Amygdala (tissue), 56 donors: ENCODE measurements around the gene TCERG1L.
"Not testable (repeated sequence)": the region's sequence is repeated elsewhere in the genome, so short reads cannot be mapped to it uniquely, and the experiment has no call there.

Experiments
- DNase-seq, 56 donors: peaks; one replicate each; lab custom pipeline; 2025; lab: John Stamatoyannopoulos, UW

TCERG1L gene

DNA sequence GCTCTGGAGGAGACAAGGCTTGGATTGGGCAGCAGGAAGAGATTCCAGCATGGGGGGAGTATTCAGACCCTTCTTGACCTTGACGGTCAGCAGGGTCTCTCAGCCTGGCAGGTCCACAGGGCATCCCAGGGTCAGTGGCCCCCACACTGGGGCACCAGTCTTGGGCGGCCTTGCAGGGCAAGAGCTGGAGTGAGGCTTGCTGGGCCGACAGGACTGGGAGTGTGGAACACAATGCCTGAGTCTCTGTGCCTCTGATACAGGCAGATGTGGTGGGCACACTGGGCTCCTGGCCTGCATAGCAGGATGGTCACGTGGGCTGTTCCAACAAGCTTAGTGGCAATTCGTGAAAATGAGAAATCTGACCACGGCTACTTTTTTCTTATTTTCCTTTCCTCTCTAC, 229.7 kb downstream of the TCERG1L start:
- no peak for DNase-seq

DNA sequence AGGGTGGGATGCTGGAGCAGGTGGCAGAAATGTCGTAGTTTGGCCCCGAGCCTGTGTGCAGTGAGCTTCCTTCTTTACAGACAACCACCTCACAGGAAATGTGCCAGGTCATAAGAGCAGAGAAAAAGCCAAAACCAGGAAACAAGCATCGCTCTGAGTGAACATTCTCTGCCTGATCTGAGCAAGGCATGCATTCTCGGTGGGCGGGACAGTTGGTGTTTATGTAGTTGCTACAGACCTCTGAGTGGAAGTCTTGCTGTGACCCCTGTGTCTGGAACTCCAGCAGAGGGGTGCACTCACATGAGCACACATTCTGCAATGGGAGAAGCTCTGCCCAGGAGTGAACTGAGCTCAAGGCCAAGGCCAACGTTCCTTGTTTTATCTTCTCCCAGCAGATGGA, 230.1 kb downstream of the TCERG1L start:
- DNase-seq = no peak

DNA sequence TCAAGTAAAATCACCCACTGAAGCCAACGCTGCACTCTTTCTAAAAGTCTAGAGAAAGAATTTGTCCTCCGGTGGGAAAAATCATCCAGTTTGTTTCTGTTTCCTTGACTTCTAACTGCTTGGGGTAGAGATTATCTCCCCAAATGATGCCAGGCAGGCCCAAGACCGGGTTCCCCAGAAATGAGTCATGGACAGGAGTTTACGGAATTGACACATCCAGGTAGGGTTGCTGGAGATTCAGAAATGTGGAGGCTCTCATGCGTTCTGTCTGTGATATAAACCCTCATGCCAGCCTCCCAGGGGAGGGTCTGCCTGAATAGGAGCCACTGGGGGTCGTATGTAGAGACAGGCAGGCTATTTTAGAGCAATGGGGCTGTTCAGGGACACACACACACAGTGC, 230.9 kb downstream of the TCERG1L start:
- no peak for DNase-seq

DNA sequence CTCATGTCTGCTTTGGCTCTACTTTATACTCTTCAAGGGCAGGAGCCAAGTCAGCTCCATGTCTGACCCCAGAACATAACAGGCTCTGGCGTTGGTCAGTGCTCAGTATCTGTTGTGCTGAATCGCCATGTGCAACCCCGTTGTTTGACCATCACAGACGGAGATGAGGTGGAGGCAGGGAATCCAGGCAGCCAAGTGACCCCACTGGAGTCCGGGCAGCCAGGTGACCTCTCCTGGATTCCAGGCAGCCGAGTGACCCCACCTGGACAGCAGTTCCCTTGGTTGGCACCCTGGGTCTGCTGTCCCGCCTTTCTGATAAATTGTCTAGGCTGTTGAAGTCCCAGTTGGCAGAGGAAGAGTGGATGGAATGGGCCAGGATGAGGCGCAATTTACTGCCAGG, 232.2 kb downstream of the TCERG1L start:
- no peak for DNase-seq

DNA sequence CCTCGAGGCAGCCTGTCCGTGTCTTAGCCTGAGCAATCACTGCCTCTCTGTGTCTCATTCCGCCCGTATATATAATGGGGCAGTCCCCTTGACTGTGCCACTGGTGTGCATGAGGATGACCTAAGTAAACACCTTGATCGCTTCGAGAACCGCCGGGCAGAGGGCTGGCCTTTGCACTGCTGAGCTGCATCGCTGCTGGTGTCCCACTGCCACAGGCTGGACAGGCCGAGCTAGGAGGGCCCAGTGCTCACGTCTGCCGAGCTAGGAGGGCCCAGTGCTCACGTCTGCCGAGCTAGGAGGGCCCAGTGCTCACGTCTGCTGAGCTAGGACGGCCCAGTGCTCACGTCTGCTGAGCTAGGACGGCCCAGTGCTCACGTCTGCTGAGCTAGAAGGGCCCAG, 232.6 kb downstream of the TCERG1L start:
- DNase-seq = not testable (repeated sequence)

DNA sequence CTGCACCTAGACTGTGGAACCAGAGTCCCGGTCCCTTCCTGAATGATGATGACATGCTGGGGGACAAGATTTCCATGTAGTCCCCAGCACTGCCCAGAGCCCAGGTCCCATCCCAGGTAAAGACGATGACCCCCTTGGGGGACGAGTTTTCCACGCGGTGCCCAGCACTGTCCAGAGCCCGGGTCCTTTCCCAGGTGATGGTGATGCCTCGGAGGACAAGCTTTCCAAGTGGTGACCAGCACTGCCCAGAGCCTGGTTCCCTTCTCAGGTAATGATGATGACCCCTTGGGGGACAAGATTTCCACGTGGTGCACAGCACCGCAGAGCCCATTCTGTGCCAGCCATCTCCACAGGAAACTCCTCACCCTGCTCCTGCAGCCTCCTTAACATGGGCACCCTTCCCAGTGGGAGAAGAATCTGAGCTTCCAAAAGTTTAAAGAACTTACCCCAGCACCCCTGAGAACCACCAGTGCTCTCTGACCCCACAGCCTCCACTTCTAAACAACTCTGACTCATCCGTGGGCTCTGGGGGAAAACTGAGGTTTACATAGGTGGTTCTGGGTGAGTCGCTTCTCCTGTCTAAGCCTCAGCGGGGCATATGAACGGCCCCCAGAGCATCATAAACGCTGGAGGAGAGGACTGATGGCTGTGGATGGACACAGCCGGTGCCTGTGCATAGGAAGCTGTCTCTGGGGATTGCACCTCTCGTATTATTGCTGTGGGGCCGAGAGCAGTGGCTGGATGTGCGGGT, 233.2 kb downstream of the TCERG1L start:
- DNase-seq = no peak

DNA sequence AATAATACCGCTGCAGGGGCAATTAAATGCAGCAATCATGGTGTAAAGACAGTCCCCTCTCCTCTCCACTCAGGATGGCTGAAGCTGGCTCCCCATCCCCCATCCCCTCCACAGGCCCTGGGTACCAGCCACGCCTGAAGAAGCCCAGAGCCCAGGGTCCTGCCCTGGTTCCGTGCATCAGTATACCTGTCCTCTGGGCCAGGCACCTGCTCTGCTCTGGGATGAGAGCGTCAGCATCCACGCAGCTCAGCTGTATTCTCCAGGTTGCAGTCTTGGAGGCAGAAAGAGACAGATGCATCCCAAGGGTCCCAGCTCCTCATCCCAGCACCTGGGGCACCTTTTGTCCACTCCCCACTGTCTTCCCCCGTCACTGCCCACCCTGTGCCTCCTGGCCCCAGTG, 233.8 kb downstream of the TCERG1L start:
- DNase-seq = no peak

DNA sequence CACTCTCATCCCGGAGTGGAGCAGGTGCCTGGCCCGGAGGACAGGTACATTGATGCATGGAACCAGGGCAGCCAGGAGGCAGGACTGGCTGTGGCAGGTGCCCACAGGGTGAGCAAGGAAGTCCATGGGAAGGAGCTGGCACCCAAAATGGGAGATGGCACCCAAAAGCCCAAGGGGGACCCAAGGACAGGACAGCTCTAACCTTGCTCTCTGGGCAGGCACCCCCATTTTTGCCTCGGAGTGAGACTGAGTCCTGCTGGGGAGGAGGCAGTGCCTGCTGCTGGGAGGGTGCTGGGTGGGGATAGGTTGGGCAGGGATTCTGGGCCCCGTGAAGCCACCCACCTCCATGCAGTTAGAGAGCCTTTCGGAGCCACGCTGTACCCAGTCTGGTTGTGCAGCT, 234.5 kb downstream of the TCERG1L start:
- DNase-seq = no peak

DNA sequence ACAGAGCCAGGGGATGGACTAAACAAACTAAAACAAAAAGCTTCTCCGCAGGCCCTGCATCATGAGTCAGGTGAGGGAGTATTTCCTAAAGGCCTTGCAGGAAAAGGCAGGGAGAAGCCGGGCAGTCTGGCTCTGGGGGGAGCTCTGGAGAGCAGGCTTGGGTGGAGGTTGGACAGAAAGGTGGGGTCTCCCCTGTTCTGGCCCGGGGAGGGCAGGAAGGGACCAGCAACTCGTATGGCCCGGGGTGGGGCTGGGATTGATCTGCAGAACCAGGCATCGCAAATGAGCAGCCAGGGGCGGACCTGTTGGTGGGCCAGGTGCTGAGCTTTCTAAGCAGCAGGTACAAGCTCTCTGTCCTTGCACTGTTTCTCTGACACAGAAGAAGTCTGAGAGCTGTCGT, 235.2 kb downstream of the TCERG1L start:
- no peak for DNase-seq

DNA sequence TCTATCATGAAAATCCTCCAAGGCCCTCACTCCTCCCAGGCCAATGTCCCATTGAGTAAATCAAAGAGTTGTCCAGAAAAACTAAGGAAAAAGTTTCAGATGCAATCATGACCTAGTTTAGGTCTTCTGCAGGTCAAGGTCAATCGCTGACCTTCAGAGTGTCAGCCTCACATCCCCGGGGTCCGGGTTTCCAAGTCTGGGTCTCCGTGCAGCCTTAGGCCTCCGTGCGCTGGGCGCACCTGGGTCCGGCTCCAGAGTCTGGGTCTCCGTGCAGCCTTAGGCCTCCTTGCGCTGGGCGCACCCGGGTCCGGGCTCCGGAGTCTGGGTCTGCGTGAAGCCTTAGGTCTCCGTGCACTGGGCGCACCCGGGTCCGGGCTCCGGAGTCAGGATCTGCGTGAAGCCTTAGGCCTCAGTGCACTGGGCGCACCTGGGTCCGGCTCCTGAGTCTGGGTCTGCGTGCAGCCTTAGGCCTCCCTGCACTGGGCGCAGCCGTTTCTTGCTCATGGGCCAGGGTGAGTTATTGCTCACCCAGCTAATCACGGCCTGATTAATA, 236.2 kb downstream of the TCERG1L start:
- DNase-seq = no peak

DNA sequence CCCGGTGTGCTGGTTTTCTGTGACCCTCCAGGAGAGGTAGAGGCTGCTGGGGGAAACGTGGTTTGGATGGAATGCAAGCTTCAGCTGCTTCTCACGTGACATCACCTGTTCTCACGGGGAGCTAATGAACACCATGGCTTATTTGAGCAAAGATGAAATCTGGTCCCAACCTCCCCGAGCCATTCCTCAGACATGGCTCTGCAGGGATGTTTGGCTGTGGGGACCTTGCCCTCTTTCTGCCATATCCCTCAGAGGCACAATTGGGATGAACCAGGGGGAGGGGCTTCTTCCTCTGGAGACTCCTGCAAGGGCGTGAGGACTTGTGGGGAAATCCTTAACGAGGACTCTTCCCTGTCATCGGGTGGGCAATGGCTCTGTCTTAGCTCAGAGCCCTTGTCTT, 236.8 kb downstream of the TCERG1L start:
- no peak for DNase-seq

DNA sequence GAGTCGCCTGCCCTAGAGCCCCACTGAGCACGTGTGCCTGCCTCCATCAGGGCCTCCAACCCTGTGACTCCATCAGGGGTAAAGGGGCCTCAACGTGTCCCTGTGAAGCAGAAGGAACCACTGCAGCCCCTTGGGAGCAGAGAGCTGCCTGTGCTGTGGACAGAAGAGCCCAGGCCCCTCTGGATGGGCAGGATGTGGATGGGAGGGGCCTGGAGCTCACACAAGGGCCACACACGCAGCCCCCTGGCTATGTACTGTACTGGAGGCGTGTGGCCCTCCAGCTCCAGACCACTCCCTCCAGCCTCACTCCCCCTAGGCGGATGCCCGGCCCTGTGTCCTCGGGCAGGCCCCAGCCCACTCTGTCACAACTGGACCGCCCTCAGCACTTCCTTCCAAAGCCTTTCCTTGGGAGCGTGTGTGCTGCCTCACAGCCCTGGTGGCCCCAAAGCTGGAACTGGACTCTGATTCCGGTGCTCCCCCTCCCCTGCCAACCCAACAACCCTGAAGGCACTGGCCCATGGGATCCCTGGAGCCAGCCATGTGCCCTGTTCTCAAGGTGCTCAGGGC, 238.0 kb downstream of the TCERG1L start:
- DNase-seq = no peak

DNA sequence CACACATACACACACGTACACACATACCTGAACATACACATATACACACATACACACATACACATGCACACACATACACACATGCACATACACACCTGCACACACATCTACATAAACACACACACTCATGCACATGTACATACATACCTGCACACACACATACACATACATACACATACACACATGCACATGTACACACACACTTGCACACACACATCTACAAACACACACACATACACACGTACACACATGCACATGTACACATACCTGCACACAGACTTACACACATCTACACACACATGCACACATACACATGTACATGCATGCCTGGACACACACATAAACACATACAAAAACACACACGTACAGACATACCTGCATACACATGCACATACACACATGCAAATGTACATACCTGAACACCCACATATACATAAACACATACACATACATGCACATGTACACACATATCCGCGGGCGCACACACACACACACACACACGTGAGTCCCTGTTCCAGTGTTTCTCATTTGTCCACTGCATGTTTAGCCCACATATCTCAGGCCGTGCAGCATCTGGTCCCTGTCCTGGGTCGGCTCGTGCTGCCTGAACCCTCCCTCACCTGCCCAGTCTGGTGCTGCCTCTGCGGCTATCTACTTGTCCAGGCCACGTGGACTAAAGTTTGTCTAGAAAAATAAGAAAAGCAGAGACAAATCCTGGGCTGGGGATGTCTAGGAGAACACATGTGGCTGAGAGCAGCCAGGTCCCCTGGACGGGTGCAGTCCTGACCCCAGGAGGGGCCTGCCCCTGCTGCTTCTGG, 238.7 kb downstream of the TCERG1L start:
- DNase-seq = no peak

DNA sequence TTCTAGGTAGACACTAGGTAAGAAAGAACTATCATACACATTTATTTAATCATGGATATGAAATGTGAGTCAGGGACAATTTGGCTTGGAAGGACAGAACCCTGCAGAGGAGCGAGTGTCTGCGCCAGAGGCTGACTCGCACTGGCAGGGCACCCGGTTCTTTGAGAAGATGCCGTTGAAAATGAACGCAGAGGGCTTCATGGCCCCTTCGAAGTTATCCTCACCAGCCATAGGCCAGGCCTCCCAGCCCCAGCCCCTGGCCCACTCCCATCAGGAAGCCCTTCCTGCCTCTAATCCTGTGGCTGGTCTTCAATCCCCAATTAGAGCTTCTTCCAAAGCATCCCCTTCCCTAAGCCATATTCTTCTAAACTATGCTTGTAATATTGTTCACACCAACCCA, 239.8 kb downstream of the TCERG1L start:
- DNase-seq = no peak

DNA sequence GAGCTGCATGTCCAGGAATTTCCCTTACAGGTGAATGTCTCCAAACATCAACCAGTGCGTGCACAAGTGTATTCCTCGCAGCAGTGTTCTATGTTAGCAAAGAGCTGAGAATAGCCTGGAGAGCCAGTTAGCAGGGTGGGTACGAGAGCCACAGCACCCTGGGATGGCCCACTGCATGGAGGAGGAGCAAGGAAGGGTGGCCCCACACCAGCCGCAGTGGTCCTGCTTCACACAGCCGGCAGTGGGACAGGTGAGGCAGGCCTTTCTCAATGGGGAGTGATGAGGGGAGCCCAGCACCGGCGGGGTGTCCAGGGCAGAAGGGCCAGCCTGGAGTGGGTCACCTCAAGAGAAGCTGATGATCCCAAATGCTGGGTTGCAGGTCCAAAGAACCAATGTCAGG, 240.7 kb downstream of the TCERG1L start:
- no peak for DNase-seq

DNA sequence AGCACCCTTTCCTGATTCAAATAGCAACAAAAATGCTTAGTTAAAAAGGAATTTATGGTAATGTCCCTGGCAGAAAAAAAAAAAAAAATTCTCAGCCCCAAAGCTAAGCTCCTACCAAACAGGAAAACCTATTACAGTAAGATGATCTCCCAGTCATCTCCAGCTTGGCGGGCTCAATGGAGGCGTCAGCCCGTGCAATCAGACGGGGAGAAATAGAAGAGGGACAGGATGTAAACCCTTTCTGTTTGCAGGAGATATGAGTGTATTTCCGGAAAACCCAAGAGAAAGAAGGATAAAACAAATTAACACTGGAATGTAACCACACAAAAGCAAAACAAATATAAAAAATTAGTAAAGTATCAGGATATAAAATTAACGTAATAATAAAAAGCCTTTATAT, 242.8 kb downstream of the TCERG1L start:
- no peak for DNase-seq

DNA sequence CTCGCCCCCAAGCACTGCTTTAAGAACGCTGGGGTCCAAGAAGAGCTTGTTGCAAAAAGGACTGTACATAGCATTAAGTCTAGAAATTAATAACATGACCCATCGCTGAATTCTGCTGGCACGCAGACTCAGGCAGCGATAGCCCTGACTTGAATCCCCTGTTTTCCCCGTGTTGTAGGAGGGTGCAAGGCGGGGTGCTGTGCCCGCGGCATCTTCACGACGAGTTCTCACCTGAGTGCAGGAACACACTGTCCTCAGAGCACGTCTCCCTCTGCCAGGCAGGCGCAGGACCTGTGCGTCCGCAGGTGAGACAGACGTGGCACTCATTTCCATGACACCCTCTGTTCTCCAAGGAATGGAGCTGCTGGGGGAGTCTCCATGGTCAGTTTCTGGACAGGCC, 243.2 kb downstream of the TCERG1L start:
- DNase-seq = no peak

DNA sequence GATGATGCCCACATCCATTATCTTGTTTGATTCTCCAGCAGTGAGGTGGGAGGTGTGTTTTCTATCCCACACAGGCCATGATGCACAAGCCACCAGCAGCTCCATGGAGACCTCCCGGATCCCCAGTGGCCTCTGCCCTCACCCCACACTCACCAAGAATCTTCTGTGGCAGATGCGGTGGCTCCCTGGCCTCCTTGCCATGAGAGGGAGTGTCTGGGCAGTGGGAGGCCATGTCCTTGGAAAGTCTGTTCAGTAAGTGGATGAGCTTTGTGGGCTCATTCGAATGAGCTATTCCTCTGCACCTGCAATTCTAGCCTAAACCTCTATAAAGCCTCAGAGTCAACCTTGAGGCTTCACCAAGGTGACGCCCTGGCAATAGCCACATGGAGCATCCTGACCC, 243.8 kb downstream of the TCERG1L start:
- no peak for DNase-seq

DNA sequence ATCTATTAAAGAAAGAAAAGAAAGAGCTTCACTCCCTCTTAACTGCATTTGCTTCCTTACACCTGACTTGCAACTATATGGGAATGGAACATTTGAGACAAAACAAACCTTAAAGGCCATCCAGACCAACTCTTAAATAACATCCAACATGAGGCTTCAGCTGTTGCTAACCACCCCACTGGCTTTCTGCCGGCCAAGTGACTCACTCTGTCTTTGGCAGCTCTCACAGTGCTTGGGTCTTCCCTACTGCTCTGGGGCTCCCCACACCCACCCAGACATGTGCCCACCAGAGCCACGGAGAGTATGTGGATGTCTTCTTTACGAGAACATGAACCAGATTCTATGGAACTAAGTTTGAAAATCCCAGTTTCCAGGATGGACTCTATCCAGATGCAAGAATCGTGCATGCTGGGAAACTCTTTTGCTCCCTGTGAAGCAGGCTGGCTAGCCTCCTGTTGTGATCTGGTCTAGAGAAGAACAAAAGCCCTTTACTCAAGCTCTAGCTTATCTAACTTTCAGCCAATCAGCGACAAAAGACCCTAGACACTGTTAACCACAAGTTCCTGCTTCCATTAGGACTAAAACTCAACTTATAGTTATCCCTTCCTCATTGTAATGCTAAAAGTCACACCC, 245.7 kb downstream of the TCERG1L start:
- peak in 2 of 56 donors; percentile 9 to 13 for DNase-seq

DNA sequence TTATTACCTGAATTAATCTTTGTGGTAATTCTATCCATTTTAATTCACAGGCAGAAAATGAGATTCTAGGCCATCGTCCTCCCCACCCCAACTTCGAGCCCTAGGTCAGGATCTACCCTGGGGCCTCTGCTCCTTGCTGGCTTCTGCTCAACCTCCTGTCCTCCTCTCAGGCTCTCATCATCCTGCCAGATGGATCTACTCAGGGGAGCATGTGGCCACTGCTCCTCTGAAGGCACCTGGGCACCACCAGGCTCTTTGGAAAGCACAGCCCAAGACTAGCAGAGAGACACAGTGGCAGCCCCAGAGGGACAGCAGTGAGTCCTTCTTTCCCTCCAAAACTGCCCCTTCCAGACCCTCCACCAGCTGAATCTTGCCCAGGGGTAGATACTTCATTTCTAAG, 248.2 kb downstream of the TCERG1L start:
- DNase-seq = no peak
